GM18517 (cell line): Measurements from ENCODE around the gene ADAMTS14.

Experiments used
- ATAC-seq: cut with Tn5 transposase; IDR thresholded peaks from one replicate; pipeline ENCODE4 v1.9.1; 2021; ENCODE audit warnings: mild to moderate bottlenecking, moderate library complexity; ENCODE audit not compliant: unreplicated experiment

Gene ADAMTS14

GRCh38 chr10:70809011-70809611 is 136.8 kb downstream of the ADAMTS14 start:
- ATAC-seq, result no peak

GRCh38 chr10:70809726-70810125 is 137.4 kb downstream of the ADAMTS14 start:
- ATAC-seq, result no peak

GRCh38 chr10:70810967-70811366 is 138.7 kb downstream of the ADAMTS14 start:
- no peak for ATAC-seq

- ATAC-seq, result no peak
Observed at GRCh38 chr10:70811881-70812280, 139.6 kb downstream of the ADAMTS14 start.
